Astrocyte (in vitro differentiated cells and primary cell): ENCODE data around the gene CACNA2D4. TPM values are rescaled to one million over a fixed set of nuclear protein-coding genes. Genes with fewer than 3 reads are reported as not detected.

ENCODE experiments used
- DNase-seq: peaks from one replicate; pipeline ENCODE4 v3.0.0-alpha.2; 2010; ENCODE audit warnings: low read depth
- FAIRE-seq: peaks from 2 replicates; lab custom pipeline; 2011; peaks lifted over from hg19 to GRCh38; lab: Jason Lieb, UNC
- H2AFZ ChIP-seq: 2 replicates; pipeline ENCODE4 v1.6.0; 2012; ENCODE audit warnings: low read depth, low read length, inconsistent platforms
- H3K27ac ChIP-seq: 2 replicates; pipeline ENCODE4 v1.5.1; 2011; ENCODE audit warnings: low read depth, low read length, inconsistent platforms
- H3K27me3 ChIP-seq: 2 replicates; pipeline ENCODE4 v1.6.0; 2011; ENCODE audit warnings: low read length, inconsistent platforms; ENCODE audit not compliant: insufficient read depth
- H3K36me3 ChIP-seq: 2 replicates; pipeline ENCODE4 v1.5.1; 2011; ENCODE audit warnings: low read length, inconsistent platforms; ENCODE audit not compliant: insufficient read depth
- H3K4me1 ChIP-seq: 2 replicates; pipeline ENCODE4 v1.5.1; 2011; ENCODE audit warnings: low read length, inconsistent platforms; ENCODE audit not compliant: insufficient read depth
- H3K4me2 ChIP-seq: 2 replicates; pipeline ENCODE4 v1.6.0; 2012; ENCODE audit warnings: low read length, inconsistent platforms
- H3K4me3 ChIP-seq: 2 replicates; pipeline ENCODE4 v1.5.1; 2011; ENCODE audit warnings: low read depth, mild to moderate bottlenecking, low read length, inconsistent platforms; ENCODE audit not compliant: insufficient read depth
- H3K79me2 ChIP-seq: 2 replicates; pipeline ENCODE4 v1.6.0; 2012; ENCODE audit warnings: mild to moderate bottlenecking, low read length, inconsistent platforms; ENCODE audit not compliant: insufficient read depth
- H3K9ac ChIP-seq: 2 replicates; pipeline ENCODE4 v1.6.0; 2012; ENCODE audit warnings: mild to moderate bottlenecking, low read length, inconsistent platforms
- H3K9me3 ChIP-seq: 2 replicates; pipeline ENCODE4 v1.5.1; 2012; ENCODE audit warnings: low read depth, mild to moderate bottlenecking, low read length, inconsistent platforms; ENCODE audit not compliant: insufficient read depth
- H4K20me1 ChIP-seq: 2 replicates; pipeline ENCODE4 v1.6.0; 2012; ENCODE audit warnings: low read length, inconsistent platforms; ENCODE audit not compliant: insufficient read depth
- H3K27ac Mint-ChIP-seq: one replicate; pipeline ENCODE4 v1.8.0; 2021; ENCODE audit warnings: mild to moderate bottlenecking, mixed read lengths; ENCODE audit not compliant: unreplicated experiment
- H3K27me3 Mint-ChIP-seq: one replicate; pipeline ENCODE4 v1.8.0; 2021; ENCODE audit warnings: low read depth, mixed read lengths; ENCODE audit not compliant: unreplicated experiment
- H3K36me3 Mint-ChIP-seq: one replicate; pipeline ENCODE4 v1.8.0; 2021; ENCODE audit warnings: low read depth, mixed read lengths; ENCODE audit not compliant: unreplicated experiment
- H3K4me1 Mint-ChIP-seq: one replicate; pipeline ENCODE4 v1.8.0; 2021; ENCODE audit warnings: low read depth, mixed read lengths; ENCODE audit not compliant: unreplicated experiment
- H3K4me3 Mint-ChIP-seq: one replicate; pipeline ENCODE4 v1.8.0; 2021; ENCODE audit warnings: mild to moderate bottlenecking, moderate library complexity, mixed read lengths; ENCODE audit not compliant: unreplicated experiment
- H3K9me3 Mint-ChIP-seq: one replicate; pipeline ENCODE4 v1.8.0; 2021; ENCODE audit warnings: mild to moderate bottlenecking, mixed read lengths; ENCODE audit not compliant: unreplicated experiment
- EZH2 ChIP-seq: IDR thresholded peaks from 2 replicates; pipeline ENCODE4 v1.6.1; 2012; ENCODE audit warnings: mild to moderate bottlenecking, low read length, inconsistent platforms; ENCODE audit not compliant: insufficient read depth
- total RNA-seq: library from RNA; stranded (reverse); gene quantifications from 2 replicates; pipeline ENCODE4 v1.2.1, GENCODE V29; 2021
- TF ChIP-seq, protein P1 (sequence below): IDR thresholded peaks from 2 replicates; pipeline ENCODE4 v1.5.1; 2011; ENCODE audit warnings: low read depth, mild to moderate bottlenecking, inconsistent platforms, low read length, moderate library complexity; ENCODE audit not compliant: insufficient read depth

Gene CACNA2D4
- total RNA-seq, 1 donor from 2014 or later: 0.09 TPM

DNA sequence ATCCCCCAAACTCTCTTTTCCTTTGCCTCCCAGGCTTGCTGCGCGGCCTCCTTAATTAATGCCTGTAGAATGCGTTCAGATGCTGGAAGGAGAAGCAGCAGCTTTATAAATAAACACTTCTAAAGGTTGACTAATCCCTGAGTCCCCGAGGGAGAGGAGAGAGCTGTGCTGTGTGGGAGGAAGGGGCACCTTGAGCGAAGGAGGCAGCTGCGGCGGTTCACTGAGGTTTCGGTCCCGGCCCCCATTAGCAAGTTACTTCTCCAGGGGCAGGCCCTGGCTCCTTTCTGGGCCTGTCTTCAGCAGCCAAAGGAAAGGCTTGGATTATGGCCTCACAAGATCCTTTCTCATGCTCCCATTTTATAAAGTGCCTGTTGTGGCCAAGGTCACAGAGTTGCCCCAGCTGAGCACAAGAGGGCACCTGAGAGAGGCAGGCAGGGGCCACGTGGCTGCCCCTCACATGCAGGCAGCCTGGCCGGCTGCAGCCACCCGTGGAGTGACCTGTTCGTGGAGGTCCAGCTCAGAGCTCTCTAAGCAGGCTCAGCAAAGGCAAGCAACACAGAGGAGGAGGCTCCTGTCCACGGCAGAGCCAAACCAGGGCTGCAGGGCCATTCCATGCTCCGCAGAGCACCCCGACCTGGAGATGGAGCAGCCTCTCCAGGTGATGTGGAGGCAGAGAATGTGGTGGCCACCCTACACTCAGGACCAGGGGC, 15.0 kb upstream of the CACNA2D4 start:
- Mint-ChIP-seq H3K27me3 (peaks cover 14% of the 10 kb centered on the region), H3K27ac (no peak overlapping the region), H3K4me1 (peaks cover 6% of the 10 kb centered on the region), H3K36me3 (peaks cover 2% of the 10 kb centered on the region), H3K9me3 (peaks cover 3% of the 10 kb centered on the region), H3K4me3 (no peak overlapping the region)
- Histone ChIP-seq H3K36me3 (no peaks in the 10 kb centered on the region), H3K9ac (no peak overlapping the region), H3K4me1 (peaks cover 34% of the 10 kb centered on the region), H2AFZ (no peak overlapping the region), H3K9me3 (no peaks in the 10 kb centered on the region), H3K27ac (no peak overlapping the region), H3K4me2 (peak overlapping the region; percentile 52), H3K4me3 (no peak overlapping the region), H4K20me1 (peaks cover 6% of the 10 kb centered on the region), H3K79me2 (no peaks in the 10 kb centered on the region), H3K27me3 (no peaks in the 10 kb centered on the region)
- TF ChIP-seq, protein P1, sequence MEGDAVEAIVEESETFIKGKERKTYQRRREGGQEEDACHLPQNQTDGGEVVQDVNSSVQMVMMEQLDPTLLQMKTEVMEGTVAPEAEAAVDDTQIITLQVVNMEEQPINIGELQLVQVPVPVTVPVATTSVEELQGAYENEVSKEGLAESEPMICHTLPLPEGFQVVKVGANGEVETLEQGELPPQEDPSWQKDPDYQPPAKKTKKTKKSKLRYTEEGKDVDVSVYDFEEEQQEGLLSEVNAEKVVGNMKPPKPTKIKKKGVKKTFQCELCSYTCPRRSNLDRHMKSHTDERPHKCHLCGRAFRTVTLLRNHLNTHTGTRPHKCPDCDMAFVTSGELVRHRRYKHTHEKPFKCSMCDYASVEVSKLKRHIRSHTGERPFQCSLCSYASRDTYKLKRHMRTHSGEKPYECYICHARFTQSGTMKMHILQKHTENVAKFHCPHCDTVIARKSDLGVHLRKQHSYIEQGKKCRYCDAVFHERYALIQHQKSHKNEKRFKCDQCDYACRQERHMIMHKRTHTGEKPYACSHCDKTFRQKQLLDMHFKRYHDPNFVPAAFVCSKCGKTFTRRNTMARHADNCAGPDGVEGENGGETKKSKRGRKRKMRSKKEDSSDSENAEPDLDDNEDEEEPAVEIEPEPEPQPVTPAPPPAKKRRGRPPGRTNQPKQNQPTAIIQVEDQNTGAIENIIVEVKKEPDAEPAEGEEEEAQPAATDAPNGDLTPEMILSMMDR: no peak
- no peak for TF ChIP-seq EZH2
- DNase-seq (peak; percentile 65), FAIRE-seq (no peak)

DNA sequence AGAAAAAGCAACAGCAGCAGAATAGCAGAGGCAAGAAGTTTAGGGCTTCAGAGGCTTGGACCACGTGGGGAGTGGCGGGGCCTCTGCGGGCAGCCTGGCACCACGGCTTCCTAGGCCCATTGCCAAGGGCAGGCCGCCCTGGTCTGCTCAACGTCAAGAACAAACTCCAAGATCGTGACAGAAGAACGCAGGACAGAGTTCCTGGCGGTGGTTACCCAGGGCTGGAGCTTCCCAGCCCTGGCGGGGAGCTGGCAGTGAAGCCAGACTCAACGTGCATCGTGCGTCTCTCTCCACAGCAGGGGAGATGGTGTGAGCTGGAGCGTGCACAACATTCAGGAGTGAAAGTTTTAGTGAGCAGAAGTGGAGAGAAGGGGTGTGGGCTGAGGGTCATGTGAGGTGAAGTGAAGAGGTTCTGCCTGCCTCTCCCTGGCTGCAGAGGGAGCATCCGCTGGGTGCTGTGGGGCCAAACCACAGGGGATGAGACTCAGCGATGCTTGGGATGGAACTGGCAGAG, 13.9 kb upstream of the CACNA2D4 start:
- Mint-ChIP-seq H3K27ac (no peak overlapping the region), H3K4me1 (peaks cover 6% of the 10 kb centered on the region), H3K36me3 (peaks cover 2% of the 10 kb centered on the region), H3K27me3 (peaks cover 23% of the 10 kb centered on the region), H3K9me3 (peaks cover 3% of the 10 kb centered on the region), H3K4me3 (no peak overlapping the region)
- no peaks in the 10 kb centered on the region for H3K79me2 ChIP-seq
- TF ChIP-seq EZH2: no peak
- TF ChIP-seq, protein P1: no peak
- H3K27me3 ChIP-seq: peaks cover 3% of the 10 kb centered on the region
- no peak overlapping the region for H3K9ac ChIP-seq
- H3K4me2 ChIP-seq: peak overlapping the region; percentile 52
- no peaks in the 10 kb centered on the region for H3K36me3 ChIP-seq
- no peak overlapping the region for H3K4me3 ChIP-seq
- DNase-seq (peak; percentile 34), FAIRE-seq (no peak)
- peak overlapping the region; percentile 49 for H2AFZ ChIP-seq
- H3K4me1 ChIP-seq: peaks cover 33% of the 10 kb centered on the region
- H3K9me3 ChIP-seq: no peaks in the 10 kb centered on the region
- peaks cover 6% of the 10 kb centered on the region for H4K20me1 ChIP-seq
- no peak overlapping the region for H3K27ac ChIP-seq

DNA sequence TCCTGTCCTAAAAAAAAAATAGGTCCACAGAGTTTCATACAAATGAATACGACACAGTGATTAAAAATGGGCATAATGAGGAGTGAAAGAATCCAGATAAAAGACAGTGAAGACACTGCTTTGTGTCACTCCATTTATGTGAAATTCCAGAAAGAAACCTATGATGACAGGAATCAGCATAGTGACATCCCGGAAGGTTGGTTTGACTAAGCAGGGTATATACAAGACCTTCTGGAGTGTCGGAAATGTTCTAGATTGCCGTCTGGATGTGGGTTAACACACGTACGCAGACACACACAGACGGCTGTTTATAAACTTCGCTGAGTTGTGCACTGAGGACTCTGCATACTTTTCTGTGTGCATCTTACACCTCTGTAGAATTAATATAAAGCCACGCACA, 13.2 kb upstream of the CACNA2D4 start:
- Histone ChIP-seq H3K4me2 (no peak overlapping the region), H3K4me3 (no peak overlapping the region), H2AFZ (no peak overlapping the region), H3K9ac (no peak overlapping the region), H3K4me1 (peaks cover 26% of the 10 kb centered on the region), H3K27ac (no peak overlapping the region), H3K9me3 (no peaks in the 10 kb centered on the region), H3K36me3 (no peaks in the 10 kb centered on the region), H3K27me3 (peaks cover 9% of the 10 kb centered on the region), H4K20me1 (peaks cover 6% of the 10 kb centered on the region), H3K79me2 (no peaks in the 10 kb centered on the region)
- FAIRE-seq: no peak
- no peak overlapping the region for H3K27ac Mint-ChIP-seq
- TF ChIP-seq, protein P1: no peak
- TF ChIP-seq EZH2: no peak
- H3K9me3 Mint-ChIP-seq: peaks cover 3% of the 10 kb centered on the region
- peaks cover 2% of the 10 kb centered on the region for H3K36me3 Mint-ChIP-seq
- DNase-seq: no peak
- H3K4me1 Mint-ChIP-seq: peaks cover 6% of the 10 kb centered on the region
- H3K27me3 Mint-ChIP-seq: peaks cover 30% of the 10 kb centered on the region
- H3K4me3 Mint-ChIP-seq: no peak overlapping the region
